Hepatocyte (in vitro differentiated cells): ENCODE measurements around the gene ADD2. TPM values are rescaled to one million over a fixed set of nuclear protein-coding genes. Genes with fewer than 3 reads are reported as not detected.

Source experiments
- DNase-seq: peaks from one replicate; pipeline ENCODE4 v3.0.0-alpha.2; 2016; ENCODE audit warnings: low spot score
- H2AFZ ChIP-seq: fragments of 200-600 bp; sonication (generic); 2 replicates; pipeline ENCODE4 v1.6.0; 2016; ENCODE audit warnings: antibody characterized with exemption, mild to moderate bottlenecking
- H3K27ac ChIP-seq: fragments of 200-600 bp; sonication (generic); 2 replicates; pipeline ENCODE4 v1.5.1; 2016; ENCODE audit warnings: mild to moderate bottlenecking
- H3K27me3 ChIP-seq: fragments of 200-600 bp; sonication (generic); 2 replicates; pipeline ENCODE4 v1.6.1; 2016
- H3K36me3 ChIP-seq: fragments of 200-600 bp; sonication (generic); replicated peaks from 2 replicates; pipeline ENCODE4 v1.5.1; 2016; ENCODE audit warnings: low read depth; ENCODE audit not compliant: insufficient read depth
- H3K4me1 ChIP-seq: fragments of 200-600 bp; sonication (generic); 2 replicates; pipeline ENCODE4 v1.5.1; 2016; ENCODE audit warnings: mild to moderate bottlenecking, moderate library complexity; ENCODE audit not compliant: insufficient read depth
- H3K4me2 ChIP-seq: fragments of 200-600 bp; sonication (generic); 2 replicates; pipeline ENCODE4 v1.6.0; 2016
- H3K4me3 ChIP-seq: fragments of 200-600 bp; sonication (generic); 2 replicates; pipeline ENCODE4 v1.5.1; 2016; ENCODE audit warnings: mild to moderate bottlenecking
- H3K79me2 ChIP-seq: fragments of 200-600 bp; sonication (generic); 2 replicates; pipeline ENCODE4 v1.6.0; 2017; ENCODE audit warnings: mild to moderate bottlenecking
- H3K9me2 ChIP-seq: fragments of 200-600 bp; sonication (generic); replicated peaks from 2 replicates; pipeline ENCODE4 v1.6.0; 2017; ENCODE audit warnings: mild to moderate bottlenecking; ENCODE audit not compliant: insufficient read depth
- H3K9me3 ChIP-seq: fragments of 200-600 bp; sonication (generic); 2 replicates; pipeline ENCODE4 v1.5.1; 2016; ENCODE audit warnings: low read depth, mild to moderate bottlenecking
- H4K20me1 ChIP-seq: fragments of 200-600 bp; sonication (generic); 2 replicates; pipeline ENCODE4 v1.6.0; 2016; ENCODE audit warnings: mild to moderate bottlenecking; ENCODE audit not compliant: insufficient read depth, poor library complexity, severe bottlenecking
- CTCF ChIP-seq: fragments of 200-600 bp; sonication (generic); IDR thresholded peaks from 2 replicates; pipeline ENCODE4 v1.5.1; 2016; ENCODE audit warnings: antibody characterized with exemption, mild to moderate bottlenecking; ENCODE audit not compliant: poor library complexity
- EZH2 ChIP-seq: fragments of 200-600 bp; sonication (generic); IDR thresholded peaks from 2 replicates; pipeline ENCODE4 v1.6.1; 2016; ENCODE audit warnings: antibody characterized with exemption, mild to moderate bottlenecking, borderline replicate concordance
- EZH2phosphoT487 ChIP-seq: fragments of 200-600 bp; sonication (generic); IDR thresholded peaks from one replicate; pipeline ENCODE4 v1.6.1; 2018; ENCODE audit warnings: antibody characterized with exemption, mild to moderate bottlenecking, low read depth, moderate library complexity; ENCODE audit not compliant: unreplicated experiment, severe bottlenecking
- WGBS: methylation state at CpG from one replicate; pipeline ENCODE4 v1.1.6; 2016; ENCODE audit warnings: low lambda C conversion rate; ENCODE audit errors: missing lambda C conversion rate; 5-methylcytosine and 5-hydroxymethylcytosine counted together
- polyA plus RNA-seq: library from polyadenylated mRNA; unstranded; fragments of >200 nt; fragmentation: Nextera tagmentation; extraction: Ambion mirVana; gene quantifications from 2 replicates; pipeline ENCODE4 v1.2.1, GENCODE V29; 2016
- total RNA-seq: library from RNA; depleted of rRNA; stranded (reverse); fragments of >200 nt; gene quantifications from 2 replicates; pipeline ENCODE4 v1.2.3, GENCODE V29; 2014

ADD2 gene
- total and polyA plus RNA-seq, 2 experiments from 2014 or later: 0.74 to 2.4 TPM

- H3K4me3 ChIP-seq: no peak overlapping the region
- no peaks in the 10 kb centered on the region for H3K4me1 ChIP-seq
- no peak for DNase-seq
- no peaks in the 10 kb centered on the region for H3K9me3 ChIP-seq
- no peaks in the 10 kb centered on the region for H3K36me3 ChIP-seq
- TF ChIP-seq EZH2: no peak
- no peak for TF ChIP-seq EZH2phosphoT487
- no peak for TF ChIP-seq CTCF
- peaks cover 17% of the 10 kb centered on the region for H3K27me3 ChIP-seq
- 60% methylated on average over 4 of the region's 4 CpGs for WGBS
- H4K20me1 ChIP-seq: no peaks in the 10 kb centered on the region
- no peaks in the 10 kb centered on the region for H3K9me2 ChIP-seq
- no peak overlapping the region for H3K4me2 ChIP-seq
- no peaks in the 10 kb centered on the region for H3K79me2 ChIP-seq
- no peak overlapping the region for H2AFZ ChIP-seq
- no peak overlapping the region for H3K27ac ChIP-seq
These were observed 128.1 kb downstream of the ADD2 start for GRCh38 chr2:70639841-70640436.

GRCh38 chr2:70638561-70638960 lies 129.4 kb downstream of the ADD2 start:
- Histone ChIP-seq H3K4me2 (no peak overlapping the region), H3K36me3 (no peaks in the 10 kb centered on the region), H4K20me1 (no peaks in the 10 kb centered on the region), H3K27ac (no peak overlapping the region), H3K79me2 (no peaks in the 10 kb centered on the region), H3K9me2 (no peaks in the 10 kb centered on the region), H3K4me1 (no peaks in the 10 kb centered on the region), H3K27me3 (peaks cover 17% of the 10 kb centered on the region), H2AFZ (no peak overlapping the region), H3K4me3 (no peak overlapping the region), H3K9me3 (no peaks in the 10 kb centered on the region)
- TF ChIP-seq CTCF: no peak
- TF ChIP-seq EZH2phosphoT487: no peak
- no peak for TF ChIP-seq EZH2
- 84% methylated on average over 2 of the region's 2 CpGs for WGBS
- DNase-seq: no peak

- Histone ChIP-seq H3K9me2 (no peaks in the 10 kb centered on the region), H3K4me3 (no peak overlapping the region), H3K27me3 (no peaks in the 10 kb centered on the region), H3K4me2 (no peak overlapping the region), H3K27ac (no peak overlapping the region), H4K20me1 (no peaks in the 10 kb centered on the region), H3K79me2 (no peaks in the 10 kb centered on the region), H3K4me1 (no peaks in the 10 kb centered on the region), H2AFZ (no peak overlapping the region), H3K36me3 (no peaks in the 10 kb centered on the region), H3K9me3 (no peaks in the 10 kb centered on the region)
- WGBS: 100% methylated on average over 1 of the region's 1 CpG
- TF ChIP-seq EZH2phosphoT487 (no peak), EZH2 (no peak), CTCF (no peak)
- DNase-seq: no peak
These were observed 134.5 kb downstream of the ADD2 start for GRCh38 chr2:70633508-70633907.
